ENCODE data around the gene TMEM260. TPM values are rescaled to one million over a fixed set of nuclear protein-coding genes. Genes with fewer than 3 reads are reported as not detected.
A peak's percentile ranks its signal among the peaks of the same experiment; 100 is the strongest.

TMEM260 gene
- total and polyA plus RNA-seq, 12 donors = 9.1 to 26.6 (median 18.2) TPM

- peak overlapping the region in 4 of 5 donors; percentile 15 to 70 (median 48) for H3K27ac ChIP-seq
- TF ChIP-seq POLR2A (IDR thresholded peaks at IDR 0.05) (no peak), CTCF (IDR thresholded peaks at IDR 0.05) (no peak)
- no peak overlapping the region for H3K4me3 ChIP-seq
- no peaks in the 10 kb centered on the region for H3K36me3 ChIP-seq (replicated peaks in 1 of 2)
- H3K27me3 ChIP-seq = no peaks in the 10 kb centered on the region
- 40 to 54% (median 49%) methylated on average over 4 to 9 of the region's 9 CpGs for WGBS, 4 donors
- no peaks in the 10 kb centered on the region for H3K9me3 ChIP-seq (replicated peaks in 1 of 3)
- intact Hi-C loops (cut with DNase I) = no loop called here
- peak; percentile 56 to 85 (median 81) for DNase-seq
- peaks cover 13 to 17% of the 10 kb centered on the region in 2 donors for H3K4me1 ChIP-seq (replicated peaks in 1 of 2)
Observed at GRCh38 chr14:56650048-56650447, 70.5 kb downstream of the TMEM260 start.

- intact Hi-C loops (cut with DNase I) = no loop called here
- H3K27ac ChIP-seq = peak overlapping the region in 2 of 5 donors; percentile 15 to 70
- H3K9me3 ChIP-seq (replicated peaks in 1 of 3) = no peaks in the 10 kb centered on the region
- no peaks in the 10 kb centered on the region for H3K27me3 ChIP-seq
- DNase-seq = peak in 2 of 7 donors; percentile 13 to 19
- no peaks in the 10 kb centered on the region for H3K36me3 ChIP-seq (replicated peaks in 1 of 2)
- no peak for TF ChIP-seq CTCF (IDR thresholded peaks at IDR 0.05)
- TF ChIP-seq POLR2A (IDR thresholded peaks at IDR 0.05) = no peak
- no peak overlapping the region for H3K4me3 ChIP-seq
- H3K4me1 ChIP-seq (replicated peaks in 1 of 2) = peaks cover 13 to 17% of the 10 kb centered on the region in 2 donors
Observed at GRCh38 chr14:56650979-56651378, 71.4 kb downstream of the TMEM260 start.

- TF ChIP-seq POLR2A (IDR thresholded peaks at IDR 0.05) (no peak), CTCF (IDR thresholded peaks at IDR 0.05) (no peak)
Observed at GRCh38 chr14:56657604-56658003, 78.0 kb downstream of the TMEM260 start.

GRCh38 chr14:56659378-56659777 is 79.8 kb downstream of the TMEM260 start:
- no peak for DNase-seq
- Histone ChIP-seq H3K4me3 (no peak overlapping the region), H3K27me3 (no peaks in the 10 kb centered on the region), H3K4me1 (replicated peaks in 1 of 2) (no peaks in the 10 kb centered on the region), H3K27ac (no peak overlapping the region), H3K36me3 (replicated peaks in 1 of 2) (no peaks in the 10 kb centered on the region), H3K9me3 (replicated peaks in 1 of 3) (no peaks in the 10 kb centered on the region)
- WGBS, 4 donors = 42 to 53% (median 50%) methylated on average over 5 to 8 of the region's 8 CpGs
- intact Hi-C loops (cut with DNase I) = no loop called here
- TF ChIP-seq POLR2A (IDR thresholded peaks at IDR 0.05) = no peak
- no peak for TF ChIP-seq CTCF (IDR thresholded peaks at IDR 0.05)

More at GRCh38 chr14:56657604-56658003, 78.0 kb downstream of the TMEM260 start:
- Histone ChIP-seq H3K27ac (no peak overlapping the region), H3K4me1 (replicated peaks in 1 of 2) (no peaks in the 10 kb centered on the region), H3K9me3 (replicated peaks in 1 of 3) (no peaks in the 10 kb centered on the region), H3K4me3 (no peak overlapping the region), H3K27me3 (no peaks in the 10 kb centered on the region), H3K36me3 (replicated peaks in 1 of 2) (no peaks in the 10 kb centered on the region)
- 63 to 79% (median 67%) methylated on average over 2 of the region's 2 CpGs for WGBS, 4 donors
- no peak for DNase-seq
- intact Hi-C loops (cut with DNase I) = no loop called here
